Fibroblast of mammary gland (primary cell): ENCODE data around the gene EXOC4.

Experiments used
- DNase-seq: peaks from one replicate; pipeline ENCODE4 v3.0.0-alpha.2; 2010; ENCODE audit warnings: low read depth
- H3K4me3 ChIP-seq: 2 replicates; pipeline ENCODE4 v1.5.1; 2011; ENCODE audit warnings: low read depth, mild to moderate bottlenecking, low read length, moderate library complexity; ENCODE audit not compliant: control insufficient read depth
- CTCF ChIP-seq: conservative IDR thresholded peaks from 2 replicates; pipeline ENCODE4 v1.5.1; 2011; ENCODE audit warnings: low read depth, low read length, inconsistent platforms; ENCODE audit not compliant: control insufficient read depth, insufficient read depth

EXOC4 gene

GRCh38 chr7:133491846-133492652 is 239.2 kb downstream of the EXOC4 start:
- DNase-seq: peak; percentile 8
- no peak overlapping the region for H3K4me3 ChIP-seq
- no peak for TF ChIP-seq CTCF

- no peak overlapping the region for H3K4me3 ChIP-seq
- no peak for DNase-seq
- no peak for TF ChIP-seq CTCF
Observed at GRCh38 chr7:133497061-133497460, 244.2 kb downstream of the EXOC4 start.

GRCh38 chr7:133501771-133502170 is 248.9 kb downstream of the EXOC4 start:
- DNase-seq: no peak
- H3K4me3 ChIP-seq: no peak overlapping the region
- no peak for TF ChIP-seq CTCF

GRCh38 chr7:133502498-133502897 is 249.6 kb downstream of the EXOC4 start:
- H3K4me3 ChIP-seq: no peak overlapping the region
- no peak for TF ChIP-seq CTCF
- no peak for DNase-seq

- no peak overlapping the region for H3K4me3 ChIP-seq
- no peak for DNase-seq
- TF ChIP-seq CTCF: no peak
Observed at GRCh38 chr7:133502972-133503371, 250.1 kb downstream of the EXOC4 start.

- no peak overlapping the region for H3K4me3 ChIP-seq
- peak; percentile 23 for DNase-seq
- no peak for TF ChIP-seq CTCF
Observed at GRCh38 chr7:133504825-133505224, 251.9 kb downstream of the EXOC4 start.
